SK-N-SH (cell line): ENCODE measurements around the gene MPV17L2. TPM values are rescaled to one million over a fixed set of nuclear protein-coding genes. Genes with fewer than 3 reads are reported as not detected.

ENCODE experiments used
- CTCF ChIA-PET: fragments of 300-600, 350-600 bp; formaldehyde crosslinking; extraction: SDS; loops from one replicate; lab custom pipeline; 2021; lab: Yijun Ruan, JAX
- POLR2A ChIA-PET: fragments of 350-600 bp; sonication (Branson Sonifier 250); formaldehyde crosslinking; extraction: SDS; loops from one replicate; lab custom pipeline; 2020; ENCODE audit warnings: antibody characterized with exemption, inconsistent platforms; lab: Yijun Ruan, JAX
- DNase-seq: peaks from one replicate; pipeline ENCODE4 v3.0.0; 2012
- H2AFZ ChIP-seq: fragments of 200-600 bp; sonication (generic); 2 replicates; pipeline ENCODE4 v1.8.1; 2016; ENCODE audit warnings: antibody characterized with exemption, mild to moderate bottlenecking, low read depth
- H3F3A ChIP-seq: fragments of 200-600 bp; sonication (generic); replicated peaks from 2 replicates; pipeline ENCODE3; 2016; ENCODE audit warnings: antibody characterized with exemption, mild to moderate bottlenecking; ENCODE audit not compliant: insufficient read depth
- H3K27ac ChIP-seq, 2 experiments: fragments of 200-500 bp in 1 of 2; fragments of 200-600 bp in 1 of 2; sonication (Bioruptor generic) in 1 of 2; sonication (generic), shearing (Covaris generic) in 1 of 2; 2 replicates each; pipeline versions ENCODE4 v1.5.1 to v1.6.1; 2014 to 2016; ENCODE audit warnings: low read depth in 2 of 2, inconsistent platforms in 1 of 2, low read length in 1 of 2, mild to moderate bottlenecking in 1 of 2, mixed read lengths in 1 of 2
- H3K27me3 ChIP-seq: fragments of 200-600 bp; sonication (generic), shearing (Covaris generic); 2 replicates; pipeline ENCODE4 v1.6.1; 2016; ENCODE audit warnings: mixed run types; ENCODE audit not compliant: insufficient read depth
- H3K36me3 ChIP-seq, 2 experiments: fragments of 200-500 bp in 1 of 2; fragments of 200-600 bp in 1 of 2; sonication (Bioruptor generic) in 1 of 2; sonication (generic) in 1 of 2; replicated peaks in 1 of 2; 2 replicates each; pipeline versions ENCODE3 to v1.5.1; 2014 to 2016; ENCODE audit warnings: low read length in 1 of 2, mild to moderate bottlenecking in 1 of 2; ENCODE audit not compliant: insufficient read depth in 2 of 2, control insufficient read depth in 1 of 2
- H3K4me1 ChIP-seq, 2 experiments: fragments of 200-500 bp in 1 of 2; fragments of 200-600 bp in 1 of 2; sonication (Bioruptor generic) in 1 of 2; sonication (generic), shearing (Covaris generic) in 1 of 2; 2 replicates each; pipeline versions ENCODE4 v1.5.1 to v1.6.1; 2014 to 2016; ENCODE audit warnings: low read depth in 1 of 2, low read length in 1 of 2, mixed run types in 1 of 2; ENCODE audit not compliant: insufficient read depth in 2 of 2, control insufficient read depth in 1 of 2
- H3K4me2 ChIP-seq: fragments of 200-600 bp; sonication (generic), shearing (Covaris generic); 2 replicates; pipeline ENCODE4 v1.6.1; 2017; ENCODE audit warnings: mixed run types
- H3K4me3 ChIP-seq, 2 experiments: fragments of 200-500 bp in 1 of 2; fragments of 200-600 bp in 1 of 2; sonication (Bioruptor generic) in 1 of 2; sonication (generic), shearing (Covaris generic) in 1 of 2; 2 replicates each; pipeline versions ENCODE4 v1.5.1 to v1.8.1; 2014 to 2016; ENCODE audit warnings: low read depth in 2 of 2, inconsistent platforms in 1 of 2, low read length in 1 of 2, mild to moderate bottlenecking in 1 of 2, mixed read lengths in 1 of 2, moderate library complexity in 1 of 2
- H3K79me2 ChIP-seq: fragments of 200-600 bp; sonication (generic); 2 replicates; pipeline ENCODE4 v1.8.1; 2017; ENCODE audit warnings: mild to moderate bottlenecking; ENCODE audit not compliant: insufficient read depth
- H3K9ac ChIP-seq: fragments of 200-600 bp; sonication (generic); 2 replicates; pipeline ENCODE4 v1.6.1; 2017; ENCODE audit warnings: mixed run types
- H3K9me2 ChIP-seq: fragments of 200-600 bp; sonication (generic); 2 replicates; pipeline ENCODE4 v1.6.1; 2017; ENCODE audit warnings: mixed run types
- H3K9me3 ChIP-seq: fragments of 200-600 bp; sonication (generic); 2 replicates; pipeline ENCODE4 v1.6.1; 2017; ENCODE audit warnings: mixed run types, mild to moderate bottlenecking, moderate library complexity
- H4K20me1 ChIP-seq: fragments of 200-600 bp; sonication (generic); 2 replicates; pipeline ENCODE4 v1.6.1; 2017; ENCODE audit warnings: mild to moderate bottlenecking, mixed run types; ENCODE audit not compliant: insufficient read depth
- ELF1 ChIP-seq: IDR thresholded peaks from 2 replicates; pipeline ENCODE4 v1.4.0; 2012
- EP300 ChIP-seq, 2 experiments: IDR thresholded peaks; 2 replicates each; pipeline versions ENCODE4 v1.4.0 to v1.6.1; 2012; ENCODE audit warnings: borderline replicate concordance in 1 of 2, low read depth in 1 of 2, low read length in 1 of 2
- FOXJ3 ChIP-seq: sonication (generic); formaldehyde crosslinking; IDR thresholded peaks from 2 replicates; pipeline ENCODE4 v1.5.1; 2020; ENCODE audit warnings: mild to moderate bottlenecking, missing genetic modification reagents
- GABPA ChIP-seq: IDR thresholded peaks from 2 replicates; pipeline ENCODE4 v1.4.0; 2012; ENCODE audit warnings: low read depth, mild to moderate bottlenecking
- GATA2 ChIP-seq: sonication (generic); formaldehyde crosslinking; IDR thresholded peaks from 2 replicates; pipeline ENCODE4 v1.5.0; 2020; ENCODE audit warnings: mild to moderate bottlenecking, missing genetic modification reagents
- NFIC ChIP-seq: IDR thresholded peaks from 2 replicates; pipeline ENCODE4 v1.4.0; 2012; ENCODE audit warnings: borderline replicate concordance
- PBX3 ChIP-seq: IDR thresholded peaks from 2 replicates; pipeline ENCODE4; 2012
- POLR2AphosphoS5 ChIP-seq: IDR thresholded peaks from 2 replicates; pipeline ENCODE4 v1.6.1; 2012; ENCODE audit warnings: low read depth, low read length
- RAD21 ChIP-seq: IDR thresholded peaks from 2 replicates; pipeline ENCODE4 v1.6.1; 2012; ENCODE audit warnings: mild to moderate bottlenecking, low read length
- RCOR1 ChIP-seq: fragments of 150-350 bp; IDR thresholded peaks from 2 replicates; pipeline ENCODE4 v1.6.1; 2017; ENCODE audit warnings: antibody characterized with exemption, low read length
- REST ChIP-seq: IDR thresholded peaks from 2 replicates; pipeline ENCODE4 v1.6.1; 2012; ENCODE audit warnings: mild to moderate bottlenecking, low read depth, low read length, moderate library complexity
- RXRA ChIP-seq: IDR thresholded peaks from 2 replicates; pipeline ENCODE4 v1.4.0; 2012; ENCODE audit warnings: low read depth, mild to moderate bottlenecking, borderline replicate concordance
- SIN3A ChIP-seq: IDR thresholded peaks from 2 replicates; pipeline ENCODE4 v1.6.1; 2012; ENCODE audit warnings: low read depth, mild to moderate bottlenecking, low read length, moderate library complexity, borderline replicate concordance
- SMC3 ChIP-seq: IDR thresholded peaks from 2 replicates; pipeline ENCODE4 v1.6.1; 2012; ENCODE audit warnings: low read depth, low read length, improper control_type of control experiment
- TAF1 ChIP-seq: IDR thresholded peaks from 2 replicates; pipeline ENCODE4 v1.6.1; 2012; ENCODE audit warnings: low read depth, mild to moderate bottlenecking, low read length, moderate library complexity, borderline replicate concordance
- TEAD4 ChIP-seq: IDR thresholded peaks from 2 replicates; pipeline ENCODE4 v1.4.0; 2012; ENCODE audit warnings: mild to moderate bottlenecking, borderline replicate concordance; ENCODE audit not compliant: insufficient read depth
- USF2 ChIP-seq: fragments of 150-350 bp; IDR thresholded peaks from 2 replicates; pipeline ENCODE4 v1.6.1; 2017; ENCODE audit warnings: antibody characterized with exemption, low read length, low read depth, borderline replicate concordance
- YY1 ChIP-seq: IDR thresholded peaks from 2 replicates; pipeline ENCODE4 v1.4.0; 2012; ENCODE audit warnings: low read depth, mild to moderate bottlenecking
- ZBTB33 ChIP-seq: IDR thresholded peaks from 2 replicates; pipeline ENCODE4 v1.4.0; 2012; ENCODE audit warnings: low read depth, borderline replicate concordance
- whole genome bisulfite sequencing: methylation state at CpG from one replicate; pipeline ENCODE4 v1.1.6; 2017; ENCODE audit warnings: low lambda C conversion rate; 5-methylcytosine and 5-hydroxymethylcytosine counted together
- polyA plus RNA-seq, 3 experiments: library from polyadenylated mRNA; depleted of rRNA; stranded (reverse); fragments of >200 nt; gene quantifications; 2 replicates each; pipeline ENCODE4 v1.2.3, GENCODE V29; 2012

The MPV17L2 gene
- polyA plus RNA-seq, 1 of the 3 experiments (the other 2 are of a cell fraction) = 17.5 TPM

- no peaks in the 10 kb centered on the region for H3K9me3 ChIP-seq
- TF ChIP-seq TAF1 (no peak), NFIC (no peak), RCOR1 (no peak), RXRA (no peak), GATA2 (CRISPR knock-in tag) (no peak), ELF1 (no peak), POLR2AphosphoS5 (no peak), USF2 (no peak), FOXJ3 (CRISPR knock-in tag) (no peak), TEAD4 (no peak), RAD21 (no peak), SMC3 (no peak), PBX3 (no peak), REST (no peak), ZBTB33 (no peak), SIN3A (no peak), GABPA (no peak), EP300 (IDR thresholded peaks at IDR 0.05; ENCODE audit: borderline replicate concordance in 1 of 2, low read depth in 1 of 2, low read length in 1 of 2) (no peak), YY1 (no peak)
- H3K4me3 ChIP-seq = no peak overlapping the region
- peaks cover 8% of the 10 kb centered on the region; the same call in 1 of the 2 replicates for H4K20me1 ChIP-seq
- H3K4me2 ChIP-seq = no peak overlapping the region
- no peaks in the 10 kb centered on the region for H3K27me3 ChIP-seq
- no peaks in the 10 kb centered on the region for H3K9me2 ChIP-seq
- ChIA-PET CTCF (interaction anchor here (1.4 to 3.1 kb wide), 2 partner anchors 22 to 42 kb away, joined by 5 to 16 read pairs; no protein-coding TSS in a partner anchor), POLR2A (no interaction called here)
- H3F3A ChIP-seq = peaks cover 15% of the 10 kb centered on the region
- H3K9ac ChIP-seq = no peak overlapping the region
- H3K4me1 ChIP-seq = peaks cover 9 to 18% of the 10 kb centered on the region in 2 experiments; a peak in 2 of 4 replicates
- H2AFZ ChIP-seq = no peak overlapping the region
- no peak overlapping the region for H3K27ac ChIP-seq
- peaks cover 9% of the 10 kb centered on the region; the same call in 1 of the 2 replicates for H3K79me2 ChIP-seq
- DNase-seq = no peak
- no peaks in the 10 kb centered on the region for H3K36me3 ChIP-seq
- 88% methylated on average over 4 of the region's 4 CpGs for WGBS
Observed at GRCh38 chr19:18190278-18190677, 2.7 kb upstream of the MPV17L2 start.
